ENCODE data around the gene NDUFB11.

DNA sequence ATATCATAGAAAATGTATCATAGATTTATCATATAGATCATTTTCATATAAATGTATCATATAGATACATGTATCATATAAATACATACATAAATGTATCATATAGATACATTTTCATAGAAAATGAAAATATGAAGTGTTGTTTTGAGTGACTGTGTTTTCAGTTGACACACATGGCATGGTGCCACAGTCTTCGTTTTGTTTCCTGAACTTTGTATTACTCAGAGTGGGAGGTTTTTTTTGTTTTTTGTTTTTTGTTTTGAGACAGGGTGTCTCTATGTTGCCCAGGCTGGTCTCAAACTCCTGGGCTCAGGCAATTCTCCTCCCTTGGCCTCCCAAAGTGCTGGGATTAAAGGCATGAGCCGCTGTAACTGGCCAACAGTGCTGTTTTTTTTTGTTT lies 4.4 kb upstream of the NDUFB11 start:
- TF ChIP-seq, protein P1, sequence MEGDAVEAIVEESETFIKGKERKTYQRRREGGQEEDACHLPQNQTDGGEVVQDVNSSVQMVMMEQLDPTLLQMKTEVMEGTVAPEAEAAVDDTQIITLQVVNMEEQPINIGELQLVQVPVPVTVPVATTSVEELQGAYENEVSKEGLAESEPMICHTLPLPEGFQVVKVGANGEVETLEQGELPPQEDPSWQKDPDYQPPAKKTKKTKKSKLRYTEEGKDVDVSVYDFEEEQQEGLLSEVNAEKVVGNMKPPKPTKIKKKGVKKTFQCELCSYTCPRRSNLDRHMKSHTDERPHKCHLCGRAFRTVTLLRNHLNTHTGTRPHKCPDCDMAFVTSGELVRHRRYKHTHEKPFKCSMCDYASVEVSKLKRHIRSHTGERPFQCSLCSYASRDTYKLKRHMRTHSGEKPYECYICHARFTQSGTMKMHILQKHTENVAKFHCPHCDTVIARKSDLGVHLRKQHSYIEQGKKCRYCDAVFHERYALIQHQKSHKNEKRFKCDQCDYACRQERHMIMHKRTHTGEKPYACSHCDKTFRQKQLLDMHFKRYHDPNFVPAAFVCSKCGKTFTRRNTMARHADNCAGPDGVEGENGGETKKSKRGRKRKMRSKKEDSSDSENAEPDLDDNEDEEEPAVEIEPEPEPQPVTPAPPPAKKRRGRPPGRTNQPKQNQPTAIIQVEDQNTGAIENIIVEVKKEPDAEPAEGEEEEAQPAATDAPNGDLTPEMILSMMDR (IDR thresholded peaks at IDR 0.05 in 4 of 5, conservative IDR thresholded peaks at IDR 0.05 in 1 of 5): no peak
- no peak for TF ChIP-seq POLR2A (IDR thresholded peaks at IDR 0.05)
